ENCODE measurements around the gene HOXC5.

The HOXC5 gene

DNA sequence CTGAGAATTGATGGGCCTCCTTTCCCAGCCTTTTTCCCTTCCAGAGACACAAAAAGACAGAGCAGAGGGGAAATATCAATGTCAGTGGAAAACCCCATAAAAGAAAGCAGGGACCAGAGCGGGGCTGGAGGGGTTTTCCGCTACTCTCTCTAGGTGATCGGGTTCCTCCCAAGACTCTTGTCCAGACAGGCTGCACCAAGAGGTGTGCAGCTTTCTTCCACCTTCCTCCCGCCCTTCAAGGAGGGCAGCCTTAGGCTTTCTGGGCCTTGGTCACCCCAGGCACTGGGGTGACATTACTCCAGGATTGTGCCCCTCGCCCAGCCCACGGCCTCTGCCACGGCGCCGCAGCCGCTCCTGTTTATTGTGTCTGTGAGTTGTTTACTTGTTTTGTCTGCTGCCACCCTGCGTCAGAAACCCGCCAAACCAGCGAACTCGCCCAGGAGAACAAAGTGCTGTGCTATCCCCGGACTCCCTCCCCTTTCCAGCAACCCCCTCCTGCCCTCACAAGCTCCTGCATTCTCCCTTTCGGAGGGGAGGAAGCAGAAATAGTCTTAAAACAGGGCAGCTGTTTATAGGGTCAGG is 11.3 kb upstream of the HOXC5 start:
- DNase-seq = no peak

DNA sequence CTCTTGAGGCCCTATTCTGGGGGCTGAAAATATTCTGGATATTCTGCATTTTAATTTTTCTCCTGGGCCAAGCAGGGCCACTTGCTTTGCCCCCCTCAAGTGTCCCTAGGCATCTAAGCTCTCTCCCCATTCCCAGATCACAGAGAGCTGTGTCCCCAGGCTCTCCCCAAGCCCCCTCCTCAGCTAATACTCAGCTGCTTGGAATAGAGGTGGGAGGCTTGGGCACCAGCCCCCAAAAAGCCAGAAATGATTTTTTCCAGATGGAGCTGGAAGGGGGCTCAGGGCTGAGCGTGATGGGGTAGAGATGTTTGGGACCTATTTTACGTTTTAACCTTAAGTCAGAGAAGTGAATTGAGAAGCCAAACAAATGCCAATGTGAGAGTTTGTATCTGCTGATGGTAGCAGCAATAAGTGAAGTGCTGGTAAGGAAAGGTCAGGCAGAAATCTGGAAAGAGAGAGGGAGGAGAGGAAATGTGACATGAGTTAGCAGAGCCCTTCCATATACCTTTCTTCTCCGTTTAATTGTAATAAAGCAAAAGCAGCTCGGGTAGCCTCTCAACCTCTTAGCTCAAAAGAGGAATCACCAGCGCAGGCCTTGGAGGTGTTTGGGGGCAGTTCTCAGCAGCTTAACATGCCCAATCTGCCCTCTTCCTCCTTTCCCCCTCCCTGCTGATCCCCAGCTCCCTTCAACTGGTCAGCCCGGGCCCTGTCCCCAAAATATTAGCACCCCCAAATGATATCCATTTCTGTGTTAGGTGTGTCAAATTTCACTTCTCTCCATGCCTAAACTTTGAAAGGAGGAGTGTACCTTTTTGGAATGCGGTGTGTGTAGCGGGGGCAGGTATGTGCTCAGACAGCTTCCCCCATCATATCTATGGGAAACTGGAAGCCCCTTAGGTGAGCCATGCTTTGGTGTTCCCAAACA is 9.6 kb upstream of the HOXC5 start:
- DNase-seq = no peak

DNA sequence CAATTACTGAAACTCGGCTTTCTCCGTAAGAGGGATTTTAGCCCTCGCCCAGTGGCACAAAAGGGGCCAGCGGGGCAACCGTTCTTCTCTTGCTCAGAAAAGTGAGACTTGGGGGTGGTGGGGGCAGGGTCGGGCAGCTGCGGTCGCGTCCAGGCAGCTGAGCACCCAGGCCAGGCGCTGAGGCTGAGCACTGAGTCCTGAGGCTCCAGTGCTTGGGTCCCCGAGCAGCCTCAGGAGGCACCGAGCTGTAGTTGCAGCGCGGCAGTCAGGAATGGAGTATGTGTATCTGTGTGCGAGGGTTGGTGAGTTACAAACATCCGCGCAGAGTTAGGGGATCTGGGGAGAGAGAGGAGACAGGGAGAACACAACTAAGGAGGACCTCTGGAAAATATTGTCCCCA is 8.7 kb upstream of the HOXC5 start:
- DNase-seq = no peak

DNA sequence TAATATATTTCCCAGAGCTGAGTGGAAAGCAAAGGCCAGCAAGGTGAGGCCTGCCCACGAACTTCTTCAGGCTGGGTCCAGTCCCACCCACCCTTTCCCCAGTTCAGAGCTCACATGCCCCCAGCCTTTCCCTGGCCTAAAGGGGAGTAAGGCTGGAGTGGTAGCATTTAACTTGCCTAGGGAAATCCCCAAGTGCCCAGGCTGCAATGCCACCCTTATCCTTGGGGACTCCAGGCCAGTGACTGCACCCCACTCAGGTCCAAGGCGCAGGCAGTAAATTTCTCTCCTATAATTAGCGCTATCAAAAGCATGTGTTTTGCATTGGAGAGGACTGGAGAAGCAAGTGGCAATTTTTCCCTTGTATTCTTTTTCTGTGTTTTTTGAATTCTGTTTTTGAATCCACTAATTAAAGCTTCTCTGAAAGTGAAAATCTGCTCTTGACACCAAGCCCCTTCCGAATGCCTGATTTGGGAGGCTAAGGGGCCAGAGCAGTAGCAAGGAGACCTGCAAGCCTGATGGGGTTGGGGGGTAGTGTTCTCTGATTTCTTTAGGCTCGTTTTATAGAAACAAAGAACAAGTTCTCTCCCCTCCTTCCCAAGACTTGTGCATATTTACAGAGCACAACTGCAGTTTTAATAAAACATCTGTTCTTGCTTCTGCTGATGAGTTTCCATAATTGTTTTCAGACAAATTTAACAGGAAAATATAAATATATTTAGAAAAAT is 8.1 kb upstream of the HOXC5 start:
- no peak for DNase-seq

DNA sequence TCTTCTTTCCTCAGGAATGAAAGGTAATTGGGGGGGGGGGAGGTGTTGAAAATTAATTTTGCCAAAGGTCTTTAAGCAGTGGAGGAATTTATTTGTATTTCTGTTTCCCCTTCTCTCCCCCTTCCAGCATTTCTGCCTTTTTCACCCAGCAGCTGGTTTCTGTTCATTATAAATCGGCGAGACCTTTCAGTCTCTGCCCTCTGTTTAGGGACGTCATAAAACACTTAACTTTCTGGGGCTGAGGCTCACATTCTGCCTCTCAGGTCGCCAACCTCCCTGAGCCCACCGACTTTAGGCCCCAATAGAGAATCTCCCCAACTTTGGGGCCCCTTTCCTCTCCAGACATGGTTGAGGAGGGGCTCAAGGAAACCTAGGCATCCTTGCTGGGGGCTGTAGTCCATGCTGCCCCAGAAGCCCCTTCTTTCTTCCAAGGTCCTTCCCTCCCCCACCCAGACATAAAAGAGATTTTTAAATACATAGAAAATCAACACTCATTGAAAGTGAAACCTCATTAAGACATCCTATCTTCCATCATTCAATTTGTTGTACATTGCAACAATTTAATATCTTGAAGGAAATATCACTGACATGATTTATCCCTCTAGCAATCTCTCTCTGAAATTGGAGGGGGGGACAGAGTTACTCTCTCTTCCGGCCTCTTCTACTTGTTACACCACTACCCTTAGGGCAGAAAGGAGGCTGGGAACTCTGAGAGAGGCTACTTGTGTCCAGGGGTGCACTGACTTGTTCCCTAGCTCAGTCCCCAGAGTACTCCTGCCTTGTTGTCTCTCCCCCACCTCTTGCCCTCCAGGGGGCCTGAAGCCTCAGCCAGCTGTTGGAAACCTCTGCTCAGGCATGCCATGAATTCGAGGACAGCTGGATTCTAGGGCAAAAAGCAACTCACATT is 7.1 kb upstream of the HOXC5 start:
- DNase-seq = no peak

- no peak for DNase-seq
Measured at GRCh38 chr12:54026640-54027441, 6.0 kb upstream of the HOXC5 start.

GRCh38 chr12:54027442-54027786 is 5.4 kb upstream of the HOXC5 start:
- DNase-seq = no peak

- DNase-seq = no peak
Measured at GRCh38 chr12:54028314-54029201, 4.3 kb upstream of the HOXC5 start, which contains the start of gene HOXC6. TSS of gene HOXC6 (plus strand) at chr12:54028440. CDS start at chr12:54028522, 82 bp downstream.

DNA sequence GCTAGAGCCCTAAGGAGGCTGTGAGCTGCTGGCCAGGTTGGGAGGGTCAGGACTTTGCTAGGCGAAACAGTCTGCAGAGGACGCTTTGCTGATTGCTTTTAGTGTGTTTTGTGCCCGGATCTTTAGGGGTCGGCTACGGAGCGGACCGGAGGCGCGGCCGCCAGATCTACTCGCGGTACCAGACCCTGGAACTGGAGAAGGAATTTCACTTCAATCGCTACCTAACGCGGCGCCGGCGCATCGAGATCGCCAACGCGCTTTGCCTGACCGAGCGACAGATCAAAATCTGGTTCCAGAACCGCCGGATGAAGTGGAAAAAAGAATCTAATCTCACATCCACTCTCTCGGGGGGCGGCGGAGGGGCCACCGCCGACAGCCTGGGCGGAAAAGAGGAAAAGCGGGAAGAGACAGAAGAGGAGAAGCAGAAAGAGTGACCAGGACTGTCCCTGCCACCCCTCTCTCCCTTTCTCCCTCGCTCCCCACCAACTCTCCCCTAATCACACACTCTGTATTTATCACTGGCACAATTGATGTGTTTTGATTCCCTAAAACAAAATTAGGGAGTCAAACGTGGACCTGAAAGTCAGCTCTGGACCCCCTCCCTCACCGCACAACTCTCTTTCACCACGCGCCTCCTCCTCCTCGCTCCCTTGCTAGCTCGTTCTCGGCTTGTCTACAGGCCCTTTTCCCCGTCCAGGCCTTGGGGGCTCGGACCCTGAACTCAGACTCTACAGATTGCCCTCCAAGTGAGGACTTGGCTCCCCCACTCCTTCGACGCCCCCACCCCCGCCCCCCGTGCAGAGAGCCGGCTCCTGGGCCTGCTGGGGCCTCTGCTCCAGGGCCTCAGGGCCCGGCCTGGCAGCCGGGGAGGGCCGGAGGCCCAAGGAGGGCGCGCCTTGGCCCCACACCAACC is 3.1 kb upstream of the HOXC5 start:
- DNase-seq = no peak

- DNase-seq = no peak
Measured at GRCh38 chr12:54030442-54030801, 2.4 kb upstream of the HOXC5 start.

DNA sequence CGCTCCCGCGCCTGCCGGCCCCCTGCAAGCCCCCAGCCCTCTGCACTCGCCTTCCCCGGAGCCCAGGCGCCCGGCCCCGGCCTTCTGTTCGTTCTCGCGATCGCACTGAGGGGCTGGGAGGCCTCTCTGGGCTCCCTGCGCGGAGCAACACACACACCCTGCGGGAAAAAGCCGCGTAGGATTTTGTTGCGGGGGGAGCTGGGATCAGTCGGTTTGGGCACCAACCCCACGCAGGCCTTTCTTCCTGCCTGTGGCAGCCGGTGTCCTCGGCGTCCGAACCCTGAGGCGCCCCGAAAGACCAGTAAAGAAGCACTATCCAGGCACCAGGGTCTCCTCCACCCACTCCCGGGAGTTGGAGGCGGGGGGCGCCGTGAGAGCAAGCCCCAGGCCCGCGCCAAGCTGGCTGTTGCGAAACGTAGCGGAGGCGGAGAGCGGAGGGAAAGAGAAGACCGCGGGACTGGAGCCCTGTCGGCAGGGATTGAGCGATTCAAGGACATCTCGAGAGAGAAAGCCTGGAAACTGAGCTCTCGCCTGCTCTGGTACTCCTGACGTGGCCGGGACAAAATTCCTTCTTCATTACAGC is 1.9 kb upstream of the HOXC5 start:
- no peak for DNase-seq

DNA sequence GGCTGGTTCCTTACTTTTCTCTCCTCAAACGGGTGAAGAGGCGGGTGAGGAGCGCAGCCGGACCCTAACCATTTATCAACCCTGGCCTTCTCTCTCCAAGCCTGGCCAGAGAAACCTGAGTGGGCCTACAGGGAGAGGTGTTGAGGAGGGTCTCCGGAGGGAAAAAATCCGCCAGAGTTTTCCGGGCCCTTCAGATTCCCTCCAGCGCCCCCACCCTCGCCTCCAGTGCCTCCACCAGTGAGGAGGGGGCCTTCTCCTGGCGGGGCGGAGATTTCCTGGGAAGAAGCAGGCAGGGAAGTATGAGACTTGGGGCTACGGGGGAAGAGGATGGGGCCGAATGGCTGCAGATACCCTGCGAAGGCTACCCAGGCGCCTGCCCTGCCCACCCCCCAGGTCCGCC is 1.4 kb upstream of the HOXC5 start:
- DNase-seq = no peak

DNA sequence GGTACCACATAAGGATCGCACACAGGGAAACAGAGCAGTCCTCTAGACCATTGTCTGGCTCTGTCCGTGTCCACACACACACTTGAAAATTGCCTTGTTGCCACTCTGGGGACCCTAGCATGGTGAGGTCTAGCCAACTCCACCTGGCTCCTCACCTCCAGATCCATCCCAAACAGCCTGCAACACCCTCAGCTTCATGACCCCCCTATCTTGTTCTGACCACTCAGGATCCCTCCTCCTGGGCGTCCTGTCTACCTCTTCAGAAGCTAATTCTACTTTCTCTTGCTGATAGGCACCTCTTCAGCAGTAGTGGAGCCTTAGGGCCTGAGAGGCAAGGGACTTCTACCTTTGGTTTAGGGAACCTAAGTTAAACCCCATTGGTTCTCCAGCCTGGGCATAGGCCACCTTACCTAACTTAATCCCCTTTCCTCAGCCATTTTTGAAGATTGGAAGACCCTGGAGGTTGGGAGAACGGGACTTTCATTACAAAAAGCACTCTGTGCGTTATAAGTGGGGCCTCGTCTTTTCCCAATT is 697 bp upstream of the HOXC5 start:
- no peak for DNase-seq

GRCh38 chr12:54033106-54033979 is 493 bp downstream of the HOXC5 start:
- DNase-seq = no peak

DNA sequence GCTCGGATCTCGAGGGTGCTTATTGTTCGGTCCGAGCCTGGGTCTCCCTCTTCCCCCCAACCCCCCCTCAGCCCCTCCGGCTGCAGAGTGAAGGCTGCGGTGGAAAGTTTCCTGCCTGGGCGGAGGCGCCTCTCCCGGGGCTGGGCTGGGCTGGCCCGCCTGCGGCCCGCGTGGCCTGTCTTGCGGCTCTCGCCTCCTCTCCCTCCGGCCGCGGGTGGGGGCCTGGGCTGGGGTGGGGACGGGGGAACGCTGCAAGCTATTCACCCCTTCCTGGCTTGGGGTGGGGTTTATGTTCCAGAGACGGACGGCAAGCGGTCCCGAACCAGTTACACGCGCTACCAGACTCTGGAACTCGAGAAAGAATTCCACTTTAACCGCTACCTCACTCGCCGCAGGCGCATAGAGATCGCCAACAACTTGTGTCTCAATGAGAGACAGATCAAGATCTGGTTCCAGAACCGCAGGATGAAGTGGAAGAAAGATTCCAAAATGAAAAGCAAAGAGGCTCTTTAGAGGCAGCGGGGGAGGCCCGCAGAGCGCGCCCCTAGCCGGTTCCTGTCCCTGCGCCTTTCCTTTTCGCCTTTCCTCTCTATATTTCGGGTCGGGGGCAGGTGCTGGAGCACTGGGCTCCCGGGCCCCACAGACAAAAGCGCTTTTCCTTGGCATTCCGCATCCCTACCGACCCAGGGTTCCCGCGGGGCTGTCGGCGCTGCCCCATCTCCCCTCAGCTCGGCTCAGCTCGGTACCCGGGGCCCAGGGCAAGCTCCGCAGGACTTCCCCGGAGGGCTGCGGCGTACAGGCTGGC is 1.3 kb downstream of the HOXC5 start:
- DNase-seq = no peak

DNA sequence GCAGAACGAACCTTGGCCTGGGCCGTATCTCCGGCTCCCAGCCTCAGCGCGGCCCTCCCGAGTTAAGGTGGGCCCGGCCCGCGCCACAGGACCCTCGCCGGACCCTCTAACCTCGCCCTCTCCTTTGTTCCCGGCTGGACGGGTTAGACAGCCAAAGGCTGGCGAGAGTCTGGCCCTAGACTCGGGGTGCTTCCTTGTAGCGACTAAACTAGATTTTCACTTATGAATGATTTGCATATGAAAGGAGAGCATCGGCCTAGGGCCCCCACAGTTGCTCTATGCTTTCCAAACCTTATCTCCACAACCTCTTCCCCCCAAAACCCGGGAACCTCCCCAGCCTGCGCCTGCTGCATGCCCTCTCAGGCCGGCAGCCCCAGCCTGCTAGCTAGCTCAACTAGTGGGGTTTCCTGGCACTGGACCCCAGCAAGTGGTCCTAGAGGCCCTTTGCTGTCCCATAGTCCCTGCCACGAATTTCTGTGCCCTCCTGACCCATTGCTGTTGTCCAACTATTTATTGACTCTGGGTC is 2.0 kb downstream of the HOXC5 start:
- no peak for DNase-seq

Measured in T-helper 2 cell (primary cell).